GM12878 (cell line): ENCODE measurements around the gene STT3B. TPM values are rescaled to one million over a fixed set of nuclear protein-coding genes. Genes with fewer than 3 reads are reported as not detected.

ENCODE experiments used
- ATAC-seq: fragments of 200-7000 bp; cut with Tn5 transposase; 3 replicates; pipeline ENCODE4 v1.9.1; 2020; ENCODE audit warnings: mild to moderate bottlenecking, moderate library complexity
- BruUV-seq: library from RNA; stranded (reverse); fragments of 400-500 nt; replicated peaks from 2 replicates; lab custom pipeline; 2021; lab: Mats Ljungman, UMichigan
- CTCF ChIA-PET: fragments of 300-600 bp; sonication (Branson Sonifier 250); formaldehyde crosslinking; extraction: SDS; loops from one replicate; lab custom pipeline; 2021; ENCODE audit warnings: inconsistent platforms; lab: Yijun Ruan, JAX
- POLR2A ChIA-PET: fragments of 350-600 bp; formaldehyde crosslinking; extraction: SDS; loops from one replicate; lab custom pipeline; 2021; ENCODE audit warnings: inconsistent platforms; lab: Charles Lee
- RAD21 ChIA-PET: fragments of 300-600 bp; sonication (Branson Sonifier 250); formaldehyde crosslinking; loops from one replicate; lab custom pipeline; 2023; ENCODE audit warnings: antibody characterized with exemption; ENCODE audit not compliant: unreplicated experiment; lab: Charles Lee
- SMC1A ChIA-PET: fragments of 300-600 bp; sonication (Branson Sonifier 250); formaldehyde crosslinking; loops from one replicate; lab custom pipeline; 2023; ENCODE audit not compliant: unreplicated experiment, uncharacterized antibody; lab: Charles Lee
- DNase-seq: peaks from one replicate; pipeline ENCODE4 v3.0.0-alpha.2; 2011; ENCODE audit warnings: low read depth, low spot score
- FAIRE-seq: peaks from 3 replicates; lab custom pipeline; 2011; peaks lifted over from hg19 to GRCh38; lab: Jason Lieb, UNC
- H2AFZ ChIP-seq: 2 replicates; pipeline ENCODE4 v1.6.0; 2011; ENCODE audit warnings: low read depth, low read length, control low read depth; ENCODE audit not compliant: control insufficient read depth
- H3K27ac ChIP-seq: 2 replicates; pipeline ENCODE4 v1.5.1; 2011; ENCODE audit warnings: control low read depth; ENCODE audit not compliant: control insufficient read depth, insufficient read depth
- H3K27me3 ChIP-seq, 2 experiments: replicated peaks in 1 of 2; 2 replicates each; pipeline versions ENCODE4 v1.6.0 to v1.6.1; 2011; ENCODE audit warnings: low read length in 1 of 2; ENCODE audit not compliant: control insufficient read depth in 2 of 2, insufficient read depth in 2 of 2
- H3K36me3 ChIP-seq, 2 experiments: 2 replicates each; pipeline ENCODE4 v1.5.1; 2011; ENCODE audit warnings: low read length in 1 of 2; ENCODE audit not compliant: control insufficient read depth in 2 of 2, insufficient read depth in 2 of 2
- H3K4me1 ChIP-seq: 2 replicates; pipeline ENCODE4 v1.6.1; 2011; ENCODE audit warnings: mild to moderate bottlenecking, low read length, moderate library complexity, mixed read lengths; ENCODE audit not compliant: control insufficient read depth, insufficient read depth
- H3K4me2 ChIP-seq: 2 replicates; pipeline ENCODE4 v1.6.0; 2011; ENCODE audit warnings: control low read depth; ENCODE audit not compliant: control insufficient read depth, insufficient read depth
- H3K4me3 ChIP-seq: fragments of 200-600 bp; sonication (generic); 2 replicates; pipeline ENCODE4 v1.5.1; 2016
- H3K79me2 ChIP-seq: 2 replicates; pipeline ENCODE4 v1.6.0; 2011; ENCODE audit warnings: low read length; ENCODE audit not compliant: control insufficient read depth, insufficient read depth
- H3K9ac ChIP-seq: 2 replicates; pipeline ENCODE4 v1.8.0; 2011; ENCODE audit warnings: low read length, control low read depth, mixed read lengths; ENCODE audit not compliant: control insufficient read depth, insufficient read depth
- H3K9me3 ChIP-seq: replicated peaks from 3 replicates; pipeline ENCODE4 v1.5.1; 2011; ENCODE audit warnings: mild to moderate bottlenecking, low read length; ENCODE audit not compliant: control insufficient read depth, insufficient read depth
- H4K20me1 ChIP-seq: 2 replicates; pipeline ENCODE4 v1.6.0; 2011; ENCODE audit not compliant: control insufficient read depth, insufficient read depth
- ASH2L ChIP-seq: fragments of 300-600, 200-600 bp; sonication (generic); IDR thresholded peaks from 2 replicates; pipeline ENCODE4 v1.6.1; 2017; ENCODE audit warnings: low read depth, mild to moderate bottlenecking, borderline replicate concordance
- BACH1 ChIP-seq: fragments of 450-650 bp; IDR thresholded peaks from 2 replicates; pipeline ENCODE4 v1.6.1; 2017; ENCODE audit warnings: mild to moderate bottlenecking, borderline replicate concordance
- BMI1 ChIP-seq: fragments of 450-650 bp; IDR thresholded peaks from 2 replicates; pipeline ENCODE4 v1.6.1; 2016; ENCODE audit warnings: mild to moderate bottlenecking, moderate library complexity, borderline replicate concordance
- EP300 ChIP-seq, 2 experiments: fragments of 150-350 bp in 1 of 2; IDR thresholded peaks; 2 replicates each; pipeline ENCODE4 v1.6.1; 2011 to 2012; ENCODE audit warnings: low read depth in 2 of 2, low read length in 2 of 2, borderline replicate concordance in 1 of 2, improper control_type of control experiment in 1 of 2, inconsistent platforms in 1 of 2; ENCODE audit not compliant: control insufficient read depth in 1 of 2
- HDAC2 ChIP-seq: fragments of 200-600 bp; sonication (generic); IDR thresholded peaks from 2 replicates; pipeline ENCODE4 v1.6.1; 2017
- HDAC6 ChIP-seq: fragments of 200-600 bp; sonication (generic); IDR thresholded peaks from one replicate; pipeline ENCODE4 v1.8.0; 2017; ENCODE audit warnings: antibody characterized with exemption; ENCODE audit not compliant: unreplicated experiment
- IKZF2 ChIP-seq, 2 experiments: fragments of 450-650 bp; IDR thresholded peaks; 2 replicates each; pipeline ENCODE4 v1.6.1; 2017; ENCODE audit warnings: mild to moderate bottlenecking in 2 of 2, moderate library complexity in 2 of 2
- IRF4 ChIP-seq: IDR thresholded peaks from 2 replicates; pipeline ENCODE4 v1.6.1; 2011; ENCODE audit warnings: low read depth, low read length
- JUNB ChIP-seq: IDR thresholded peaks from 2 replicates; pipeline ENCODE4 v1.6.1; 2016; ENCODE audit warnings: antibody characterized with exemption, mild to moderate bottlenecking
- NRF1 ChIP-seq: conservative IDR thresholded peaks from 2 replicates; pipeline ENCODE4 v1.6.1; 2011; ENCODE audit warnings: mild to moderate bottlenecking, low read depth, low read length, improper control_type of control experiment
- PAX8 ChIP-seq: fragments of 450-650 bp; IDR thresholded peaks from 2 replicates; pipeline ENCODE4 v1.6.1; 2017; ENCODE audit warnings: mild to moderate bottlenecking, moderate library complexity
- RAD21 ChIP-seq: IDR thresholded peaks from 2 replicates; pipeline ENCODE4 v1.6.1; 2011; ENCODE audit warnings: mild to moderate bottlenecking, low read depth, low read length, moderate library complexity; ENCODE audit not compliant: insufficient read depth
- RELB ChIP-seq: fragments of 450-650 bp; IDR thresholded peaks from 2 replicates; pipeline ENCODE4 v1.6.1; 2017; ENCODE audit warnings: low read depth, mild to moderate bottlenecking, moderate library complexity
- RFX5 ChIP-seq: IDR thresholded peaks from 2 replicates; pipeline ENCODE4 v1.6.1; 2011; ENCODE audit warnings: low read depth, low read length, improper control_type of control experiment
- SREBF2 ChIP-seq: IDR thresholded peaks from 2 replicates; pipeline ENCODE4 v1.6.1; 2012; ENCODE audit warnings: mild to moderate bottlenecking, low read length
- YY1 ChIP-seq: IDR thresholded peaks from 2 replicates; pipeline ENCODE4 v1.6.1; 2011; ENCODE audit warnings: low read depth, mild to moderate bottlenecking, low read length
- ZBTB4 ChIP-seq: fragments of 450-650 bp; formaldehyde crosslinking; IDR thresholded peaks from 2 replicates; pipeline ENCODE4 v1.4.0; 2022; ENCODE audit warnings: mild to moderate bottlenecking, moderate library complexity
- ZNF217 ChIP-seq: fragments of 450-650 bp; IDR thresholded peaks from 2 replicates; pipeline ENCODE4 v1.6.1; 2017; ENCODE audit warnings: antibody characterized with exemption, mild to moderate bottlenecking
- ZZZ3 ChIP-seq: IDR thresholded peaks from 2 replicates; pipeline ENCODE4 v1.6.1; 2011; ENCODE audit warnings: low read depth; ENCODE audit not compliant: control insufficient read depth, insufficient read length
- WGBS: methylation state at CpG from one replicate; pipeline ENCODE4 v1.1.6; 2016; ENCODE audit warnings: low lambda C conversion rate; ENCODE audit not compliant: insufficient replicate concordance, insufficient coverage; ENCODE audit errors: missing lambda C conversion rate; 5-methylcytosine and 5-hydroxymethylcytosine counted together
- in situ Hi-C: fragments of 300-500 bp; cut with MboI; formaldehyde crosslinking; loops from 9 replicates; pipeline ENCODE4 v1.14.3; 2018; ENCODE audit warnings: mixed read lengths
- intact Hi-C: fragments of 100-400 bp; cut with micrococcal nuclease; formaldehyde crosslinking; loops from one replicate; pipeline ENCODE4 v1.14.2; 2022; ENCODE audit not compliant: unreplicated experiment
- polyA plus RNA-seq, 11 experiments: library from polyadenylated mRNA; depleted of rRNA in 4 of 11; unstranded in 6 of 11; stranded (reverse) in 5 of 11; fragments of >200 nt; fragmentation: Nextera tagmentation in 4 of 11; fragmentation: Illumina TruSeq in 1 of 11; extraction: Ambion mirVana in 4 of 11; extraction: Trizol in 1 of 11; gene quantifications; 1 replicate in 1 of 11; 2 replicates in 10 of 11; pipeline versions ENCODE4 v1.2.1 to v1.2.3, GENCODE V29; 2011 to 2016; ENCODE audit warnings: inconsistent platforms in 2 of 11, missing spikeins in 2 of 11, low read depth in 1 of 11
- total RNA-seq, 4 experiments: library from RNA; depleted of rRNA in 3 of 4; stranded (reverse); fragments of >200 nt in 3 of 4; fragmentation: Illumina TruSeq in 1 of 4; extraction: Trizol in 1 of 4; gene quantifications; 2 replicates each; pipeline versions ENCODE4 v1.2.1 to v1.2.3, GENCODE V29; 2013 to 2021

Gene STT3B
- total and polyA plus RNA-seq, 10 of the 15 experiments (the other 5 are each of a cell fraction or from before 2014, with no cell fraction given): 19.9 to 208 (median 79.6) TPM

GRCh38 chr3:31530960-31531335 is 1.8 kb upstream of the STT3B start (continued):
- TF ChIP-seq BACH1 (no peak), ASH2L (no peak), PAX8 (no peak), RAD21 (no peak), ZNF217 (no peak), ZBTB4 (CRISPR knock-in tag) (no peak)

- peak overlapping the region; percentile 62 for H2AFZ ChIP-seq
- ChIA-PET SMC1A (interaction anchor here (0.6 to 4.3 kb wide), 33 partner anchors 8 to 397 kb away, joined by 3 to 56 read pairs (median 4); no protein-coding TSS in a partner anchor), POLR2A (interaction anchor here (0.5 to 4.1 kb wide), 17 partner anchors 9 to 307 kb away, joined by 3 to 69 read pairs (median 7); no protein-coding TSS in a partner anchor), CTCF (interaction anchor here (0.8 to 2.0 kb wide), 16 partner anchors 7 to 560 kb away, joined by 3 to 8 read pairs (median 4); no protein-coding TSS in a partner anchor), RAD21 (interaction anchor here (0.7 to 8.0 kb wide), 27 partner anchors 8 to 763 kb away, joined by 3 to 88 read pairs (median 4); no protein-coding TSS in a partner anchor)
- no peak for ATAC-seq
- H3K27ac ChIP-seq: peak overlapping the region; percentile 92
- no peaks in the 10 kb centered on the region for H3K9me3 ChIP-seq
- H3K36me3 ChIP-seq: no peaks in the 10 kb centered on the region; a peak in 1 of 4 replicates
- 1% methylated on average over 31 of the region's 31 CpGs for WGBS
- no peaks in the 10 kb centered on the region for H4K20me1 ChIP-seq
- H3K27me3 ChIP-seq: no peaks in the 10 kb centered on the region
- BruUV-seq: TSS peak; percentile 88
- peak overlapping the region; percentile 80 for H3K9ac ChIP-seq
- peak; percentile 68 for FAIRE-seq
- H3K4me2 ChIP-seq: peak overlapping the region; percentile 79
- no peak for DNase-seq
- in situ Hi-C loops (loop anchor here (10.0 kb wide), 1 partner anchor 287 kb away; no protein-coding TSS in a partner anchor), intact Hi-C loops (loop anchor here (5.0 to 10.0 kb wide), 5 partner anchors 69 to 764 kb away; no protein-coding TSS in a partner anchor)
- H3K79me2 ChIP-seq: peaks cover 51% of the 10 kb centered on the region
- H3K4me1 ChIP-seq: 0 out of 2 replicates have a peak, but pooled peaks cover 2% of the 10 kb centered on the region
- H3K4me3 ChIP-seq: peak overlapping the region; percentile 78
- TF ChIP-seq BMI1 (no peak), YY1 (no peak), SREBF2 (no peak), HDAC6 (no peak), RFX5 (no peak), IRF4 (no peak), EP300 (IDR thresholded peaks at IDR 0.05; ENCODE audit: borderline replicate concordance in 1 of 2, control insufficient read depth in 1 of 2, low read depth in 2 of 2, low read length in 2 of 2) (no peak), HDAC2 (no peak), JUNB (no peak), NRF1 (no peak), RELB (0 out of 2 replicates have a peak, but pooled peaks have one; percentile 21), IKZF2 (IDR thresholded peaks at IDR 0.05) (peak in 1 of 2 experiments; percentile 58; a peak in 1 of 4 replicates), ZZZ3 (no peak)
Observed at GRCh38 chr3:31531452-31531991, 1.2 kb upstream of the STT3B start.
